ENCODE data around the gene BMP6.

The BMP6 gene

DNA sequence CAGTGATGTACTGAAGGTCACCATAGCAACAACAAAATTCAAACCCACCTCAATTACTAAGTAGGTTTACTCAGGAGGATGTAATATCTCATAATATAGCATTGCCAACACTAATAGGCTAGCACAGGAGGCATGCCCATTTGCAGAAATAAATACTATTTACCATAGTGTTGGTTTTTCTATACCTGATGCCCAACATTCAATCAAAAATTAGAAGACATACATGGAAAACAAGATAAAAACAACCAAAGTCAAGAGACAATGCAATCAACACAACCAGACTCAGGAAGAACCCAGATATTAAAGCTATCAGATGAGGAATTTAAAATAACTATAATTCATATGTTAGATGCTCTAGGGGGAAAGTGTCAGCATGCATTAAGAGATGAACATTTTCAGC, 199.0 kb downstream of the BMP6 start:
- no peak for DNase-seq (ENCODE audit: low read depth in 2 of 2)
